ENCODE results near the gene LGALSL. TPM values are rescaled to one million over a fixed set of nuclear protein-coding genes. Genes with fewer than 3 reads are reported as not detected.

The LGALSL gene
- polyA plus RNA-seq (ENCODE audit: insufficient read length) = 19.8 TPM

- no peak for DNase-seq (ENCODE audit: low read depth)
Observed at GRCh38 chr2:64453770-64454385, at the start of gene LGALSL. Gene LGALSL (plus strand): TSS chr2:64454162. CDS start chr2:64454546, 384 bp downstream.

DNA sequence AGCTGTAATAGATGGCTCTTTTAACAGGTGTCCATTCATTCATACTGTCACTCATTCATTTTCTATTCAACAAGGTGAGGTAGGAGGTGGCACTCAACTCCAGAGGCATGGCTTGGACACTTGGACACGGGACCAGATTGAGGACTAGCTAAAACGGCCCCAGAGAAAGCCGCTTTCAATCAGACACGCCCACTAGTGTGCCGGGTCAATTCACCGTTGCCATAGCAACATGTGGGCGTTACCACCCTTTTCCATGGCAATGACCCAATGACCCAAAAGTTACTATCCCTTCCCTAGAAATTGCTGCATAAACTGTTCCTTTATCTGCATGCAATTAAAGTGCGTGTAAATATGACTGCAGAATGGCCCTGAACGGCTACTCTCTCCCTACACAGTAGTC is 49.2 kb upstream of the LGALSL start:
- no peak for DNase-seq (ENCODE audit: low read depth)

- no peak for DNase-seq (ENCODE audit: low read depth)
Observed at GRCh38 chr2:64405581-64406406, 48.2 kb upstream of the LGALSL start.

DNA sequence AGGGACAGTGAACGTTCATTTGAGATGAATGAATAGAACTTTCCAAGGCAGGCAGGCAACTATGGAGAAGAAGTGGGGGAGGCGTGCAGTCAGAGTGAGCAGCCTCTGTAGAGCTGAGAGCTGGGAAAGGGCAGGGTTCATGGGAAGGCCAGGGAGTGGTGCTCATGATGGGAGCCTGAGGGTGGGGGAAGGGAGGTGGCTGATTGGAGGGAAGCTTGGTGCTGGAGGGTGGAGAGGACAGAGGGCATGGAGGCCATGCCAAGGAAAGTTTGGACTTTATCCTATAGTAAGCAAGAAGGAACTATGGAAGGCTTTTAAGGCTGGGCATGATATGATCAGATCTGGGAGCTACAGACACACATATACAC is 47.6 kb upstream of the LGALSL start:
- no peak for DNase-seq (ENCODE audit: low read depth)

DNA sequence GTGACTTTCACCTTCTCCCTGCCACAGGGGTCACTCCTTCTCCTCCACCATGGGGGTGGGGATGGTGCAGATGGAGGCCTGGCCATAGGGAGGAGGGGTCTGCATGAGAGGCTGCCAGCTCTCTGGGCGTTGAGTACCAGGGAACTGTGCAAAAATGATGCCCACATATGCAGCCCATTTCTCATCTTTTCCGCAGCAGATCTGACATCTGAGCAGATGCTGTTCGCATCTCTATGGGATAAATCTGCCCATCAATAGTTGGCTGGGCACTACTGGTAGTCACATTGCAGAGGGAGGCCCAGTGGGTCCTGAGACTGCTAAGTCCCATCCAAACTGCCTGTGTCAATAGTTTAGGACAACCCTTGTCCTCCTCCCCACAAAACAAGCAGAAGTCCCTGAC is 45.9 kb upstream of the LGALSL start:
- DNase-seq (ENCODE audit: low read depth) = no peak

- no peak for DNase-seq (ENCODE audit: low read depth)
Observed at GRCh38 chr2:64410671-64411070, 43.3 kb upstream of the LGALSL start.

DNA sequence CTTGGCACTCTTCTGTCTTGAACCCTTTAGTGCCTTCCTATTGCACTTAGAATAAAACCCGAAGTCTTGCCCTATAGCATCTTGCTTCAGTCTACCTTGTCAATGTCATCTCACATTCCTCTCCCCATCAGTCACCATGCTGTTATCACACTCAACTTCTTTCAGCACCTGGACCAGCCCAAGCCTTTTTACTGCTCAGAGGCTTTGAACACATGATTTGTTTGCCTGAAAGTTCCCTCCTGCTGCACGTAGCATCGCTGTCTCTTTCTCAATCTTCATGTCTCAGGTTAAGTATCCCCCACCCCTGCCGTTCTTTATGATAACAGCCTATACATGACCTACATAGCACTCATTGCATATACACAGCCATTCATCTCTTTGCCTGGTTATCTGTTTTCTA is 41.3 kb upstream of the LGALSL start:
- DNase-seq (ENCODE audit: low read depth) = no peak

DNA sequence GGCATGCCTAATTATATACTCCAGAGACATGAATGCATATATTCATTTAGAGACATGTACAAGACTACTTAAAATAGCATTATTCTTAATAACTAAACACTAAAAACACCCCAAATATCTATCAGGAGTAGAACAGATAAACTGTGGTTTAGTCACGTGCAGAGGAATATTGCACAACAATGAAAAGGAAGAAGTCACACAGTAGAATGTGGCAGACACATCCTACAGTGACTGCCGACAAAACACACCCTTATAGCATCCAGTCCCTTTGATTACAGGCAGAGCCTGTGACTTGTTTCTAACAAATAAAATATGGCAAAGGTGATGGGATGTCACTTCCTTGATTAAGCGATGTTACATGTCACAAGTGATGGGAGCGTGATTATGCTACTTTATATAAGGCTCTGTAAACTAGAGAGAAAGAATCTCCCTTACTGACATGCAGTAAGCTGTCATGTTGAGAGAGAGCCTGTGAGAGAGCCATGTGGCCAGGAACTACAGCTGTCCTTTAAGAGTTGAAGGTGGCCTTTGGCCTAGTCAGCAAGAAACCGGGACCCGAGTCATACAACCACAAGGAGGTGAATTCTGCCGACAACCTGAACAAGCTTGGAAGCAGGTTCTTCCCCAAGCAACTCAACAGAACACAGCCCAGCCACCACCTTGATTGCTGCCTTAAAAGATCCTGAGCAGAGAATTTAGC is 39.1 kb upstream of the LGALSL start:
- DNase-seq (ENCODE audit: low read depth) = no peak

GRCh38 chr2:64417624-64418023 is 36.3 kb upstream of the LGALSL start:
- DNase-seq (ENCODE audit: low read depth) = no peak

DNA sequence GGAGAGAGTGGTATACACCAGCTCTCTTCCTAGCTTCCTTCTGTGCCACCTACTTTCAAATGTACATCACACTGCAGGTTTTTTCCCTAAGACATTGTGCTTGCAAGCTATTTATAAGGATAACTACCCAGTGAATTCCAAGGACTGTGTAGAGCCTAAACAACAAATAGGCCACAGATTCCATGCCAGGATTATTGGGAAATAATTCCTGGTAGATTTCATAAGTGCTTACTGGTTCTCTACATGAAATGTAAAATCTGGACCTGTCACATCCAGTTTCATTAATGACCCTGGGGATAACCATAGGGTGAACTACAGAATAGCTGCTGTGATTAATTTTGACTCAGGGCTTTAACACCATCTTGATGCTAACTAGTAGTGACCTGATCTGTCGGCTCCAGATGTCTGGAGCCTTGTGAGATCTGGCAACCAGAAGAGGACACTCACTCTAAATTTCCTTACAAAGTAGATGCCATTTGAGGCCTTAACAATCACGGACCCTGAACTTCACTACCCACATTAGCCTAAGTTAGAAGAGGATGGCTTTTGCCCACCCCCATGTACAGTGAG is 34.3 kb upstream of the LGALSL start:
- DNase-seq (ENCODE audit: low read depth) = no peak

GRCh38 chr2:64420677-64421076 is 33.3 kb upstream of the LGALSL start:
- no peak for DNase-seq (ENCODE audit: low read depth)

DNA sequence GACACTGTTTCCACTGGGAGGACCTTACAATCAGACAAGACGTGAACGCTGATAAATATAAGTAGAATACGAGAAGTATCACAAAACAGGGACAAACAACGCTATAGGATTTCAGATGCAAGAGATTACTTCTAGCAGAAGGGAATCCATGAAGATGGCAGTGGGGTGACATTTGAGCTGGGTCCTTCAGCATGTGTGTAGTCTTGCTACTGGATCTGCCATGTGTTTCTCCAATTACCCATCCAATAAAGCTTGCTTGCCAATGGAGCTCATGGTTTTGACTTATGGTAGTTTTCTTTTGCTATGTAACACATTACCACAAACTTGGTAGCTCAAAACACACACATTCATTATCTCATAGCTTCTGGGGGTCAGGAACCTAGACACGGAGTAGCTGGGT is 32.8 kb upstream of the LGALSL start:
- no peak for DNase-seq (ENCODE audit: low read depth)

- DNase-seq (ENCODE audit: low read depth) = no peak
Observed at GRCh38 chr2:64422466-64422865, 31.5 kb upstream of the LGALSL start.

DNA sequence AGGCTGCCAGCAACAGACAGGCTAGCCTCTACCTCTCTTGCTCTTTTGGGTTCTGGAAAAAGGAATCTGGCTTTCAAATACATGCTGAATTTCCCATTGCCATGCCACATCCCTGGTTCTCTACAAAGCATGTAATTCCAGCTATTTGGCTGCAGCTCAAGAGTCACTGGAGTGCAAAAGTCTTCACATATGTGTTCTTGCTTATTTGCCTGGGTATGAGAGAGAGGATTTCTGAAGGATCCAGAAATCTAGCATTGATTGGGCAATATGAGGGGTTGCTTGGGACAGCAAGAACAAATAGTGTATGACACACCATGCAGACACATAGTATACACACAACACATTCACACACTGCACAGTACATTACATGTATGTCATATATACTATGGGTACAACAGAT is 30.7 kb upstream of the LGALSL start:
- DNase-seq (ENCODE audit: low read depth) = no peak

GRCh38 chr2:64424416-64424987 is 29.5 kb upstream of the LGALSL start:
- no peak for DNase-seq (ENCODE audit: low read depth)

DNA sequence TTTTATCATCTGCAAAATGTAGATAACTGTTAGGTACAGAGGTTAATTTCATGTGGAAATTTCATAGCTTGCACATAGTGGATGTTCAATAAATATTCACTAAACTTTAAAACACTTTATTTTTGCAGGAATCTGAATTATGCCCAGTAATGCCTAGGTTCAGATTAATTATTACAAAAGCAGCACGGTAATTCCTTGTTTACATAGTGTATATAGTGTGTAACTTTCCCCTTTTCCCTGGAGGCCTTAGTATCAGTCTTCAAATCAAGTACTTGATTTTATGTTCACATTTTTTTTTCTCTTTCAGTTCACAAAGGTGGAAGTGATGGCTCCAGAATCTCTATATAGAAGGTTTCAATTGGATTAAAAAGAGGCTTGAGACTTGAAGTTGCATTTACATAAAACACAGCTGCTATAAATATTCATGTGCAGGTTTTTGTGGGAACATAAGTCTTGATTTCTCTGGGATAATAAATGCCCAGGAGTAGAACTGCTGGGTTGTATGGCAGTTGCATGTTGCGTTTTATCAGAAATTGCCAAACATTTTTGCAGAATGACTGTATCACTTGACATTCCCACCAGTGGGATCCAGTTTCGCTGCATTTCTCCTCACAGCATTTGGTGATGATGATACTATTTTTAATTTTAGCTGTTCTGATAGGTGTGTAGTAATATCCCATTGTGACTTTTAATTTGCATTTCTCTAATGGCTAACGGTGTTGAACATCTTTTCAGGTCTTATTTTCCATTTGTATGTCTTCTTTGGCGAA is 27.6 kb upstream of the LGALSL start:
- DNase-seq (ENCODE audit: low read depth) = no peak

- DNase-seq (ENCODE audit: low read depth) = no peak
Observed at GRCh38 chr2:64434039-64434657, 19.8 kb upstream of the LGALSL start.

DNA sequence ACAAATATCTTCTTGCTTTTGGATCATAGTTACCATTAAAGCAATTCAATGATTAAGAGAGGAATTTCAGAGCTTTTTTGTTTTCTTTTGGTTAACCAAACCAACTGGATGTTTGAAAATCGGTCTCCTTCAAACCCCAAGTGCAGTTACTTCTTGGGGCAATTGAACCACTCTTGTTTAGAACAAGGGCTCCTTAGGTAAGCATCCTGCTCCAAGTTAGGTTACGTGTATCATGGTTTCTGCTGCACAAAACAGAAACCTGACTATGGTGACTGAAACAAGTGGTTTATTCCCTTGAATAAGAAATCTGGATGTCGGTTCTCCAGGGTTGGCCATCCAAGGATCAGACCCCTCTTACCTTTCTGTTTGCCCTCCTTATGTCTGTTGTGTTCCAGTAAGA is 16.1 kb upstream of the LGALSL start:
- DNase-seq (ENCODE audit: low read depth) = no peak

- DNase-seq (ENCODE audit: low read depth) = no peak
Observed at GRCh38 chr2:64439194-64439593, 14.8 kb upstream of the LGALSL start.

- no peak for DNase-seq (ENCODE audit: low read depth)
Observed at GRCh38 chr2:64440843-64441242, 13.1 kb upstream of the LGALSL start.

DNA sequence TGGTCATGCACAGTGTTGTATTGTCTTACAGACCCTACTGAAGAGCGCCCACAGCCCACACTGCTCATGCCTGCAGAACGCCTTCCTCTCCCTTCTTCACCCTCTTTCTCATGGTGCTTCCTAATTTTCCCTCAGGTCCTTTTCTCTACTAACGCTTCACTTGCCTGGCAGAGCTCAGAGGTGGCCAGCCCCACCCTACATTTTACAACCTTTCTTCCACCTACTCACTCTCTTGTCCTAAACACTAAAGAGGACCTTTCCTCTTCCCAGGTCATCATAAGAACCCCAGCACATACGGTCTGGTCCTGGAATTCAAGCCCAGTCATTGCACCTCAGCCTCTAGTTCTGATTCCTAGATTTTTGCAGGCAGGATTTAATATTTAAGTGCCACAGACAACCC is 11.7 kb upstream of the LGALSL start:
- DNase-seq (ENCODE audit: low read depth) = no peak
